ENCODE data around the gene IMPA2.

- TF ChIP-seq EZH2 (IDR thresholded peaks at IDR 0.05; ENCODE audit: low read length) (no peak), CTCF (optimal IDR thresholded peaks at IDR 0.05 in 1 of 3, IDR thresholded peaks at IDR 0.05 in 1 of 3, conservative IDR thresholded peaks at IDR 0.05 in 1 of 3; ENCODE audit: extremely low read depth in 1 of 3, insufficient read depth in 2 of 3, low read length in 3 of 3) (no peak)
Measured at GRCh38 chr18:12028040-12028628, 46.8 kb downstream of the IMPA2 start.

All from keratinocyte (primary cell).